Measurements from ENCODE around the gene SMTNL1. TPM values are rescaled to one million over a fixed set of nuclear protein-coding genes. Genes with fewer than 3 reads are reported as not detected.

The SMTNL1 gene
- total and polyA plus RNA-seq, 7 experiments from 2014 or later = 0.28 to 0.44 TPM; not detected in 5

- Mint-ChIP-seq H3K4me3 (no peak overlapping the region), H3K27me3 (peaks cover 0 to 7% (median 0%) of the 10 kb centered on the region in 5 donors), H3K27ac (no peak overlapping the region), H3K4me1 (peaks cover under 1 to 4% (median 2%) of the 10 kb centered on the region in 7 donors), H3K36me3 (peaks cover 0 to 4% (median 0%) of the 10 kb centered on the region in 5 donors), H3K9me3 (peaks cover 0 to 5% (median 0%) of the 10 kb centered on the region in 11 donors)
- DNase-seq = no peak
- no peak overlapping the region for H3K27ac ChIP-seq (ENCODE audit: low read depth, low read length)
- POLR2A ChIA-PET = no interaction called here
- H3K4me3 ChIP-seq (ENCODE audit: low read length) = no peak overlapping the region
- H3K9me3 ChIP-seq (ENCODE audit: control insufficient read depth in 2 of 3, low read length in 3 of 3) = no peaks in the 10 kb centered on the region
- intact Hi-C loops (cut with micrococcal nuclease) = no loop called here
- H3K27me3 ChIP-seq (ENCODE audit: control insufficient read depth in 2 of 2, insufficient read depth in 2 of 2, low read length in 2 of 2) = no peaks in the 10 kb centered on the region
- H3K4me1 ChIP-seq (ENCODE audit: control insufficient read depth in 2 of 2, insufficient read depth in 2 of 2, low read length in 2 of 2) = no peaks in the 10 kb centered on the region
- no peaks in the 10 kb centered on the region for H3K36me3 ChIP-seq (ENCODE audit: control insufficient read depth in 2 of 3, insufficient read depth in 3 of 3, low read length in 3 of 3)
- CTCF ChIA-PET = interaction anchor here (0.6 to 2.1 kb wide), 5 partner anchors 15 to 175 kb away, joined by 3 to 12 read pairs (median 4); no protein-coding TSS in a partner anchor
- ATAC-seq = no peak
Observed at GRCh38 chr11:57521116-57521515, 16.3 kb upstream of the SMTNL1 start.

- H3K4me3 Mint-ChIP-seq = no peak overlapping the region
Observed at GRCh38 chr11:57523419-57523818, 14.0 kb upstream of the SMTNL1 start.

GRCh38 chr11:57527056-57527631, 10.3 kb upstream of the SMTNL1 start:
- peaks cover 0 to 5% (median 0%) of the 10 kb centered on the region in 11 donors for H3K9me3 Mint-ChIP-seq
- ATAC-seq (no peak), DNase-seq (peak; percentile 49 to 74 (median 69))
- H3K4me1 Mint-ChIP-seq = peaks cover 10 to 43% (median 33%) of the 10 kb centered on the region in 7 donors
- Histone ChIP-seq H3K4me1 (ENCODE audit: control insufficient read depth in 2 of 2, insufficient read depth in 2 of 2, low read length in 2 of 2) (peaks cover 15 to 17% of the 10 kb centered on the region in 2 donors), H3K27me3 (ENCODE audit: control insufficient read depth in 2 of 2, insufficient read depth in 2 of 2, low read length in 2 of 2) (no peaks in the 10 kb centered on the region), H3K36me3 (ENCODE audit: control insufficient read depth in 2 of 3, insufficient read depth in 3 of 3, low read length in 3 of 3) (peaks cover 0 to 9% (median 0%) of the 10 kb centered on the region in 3 experiments), H3K9me3 (ENCODE audit: control insufficient read depth in 2 of 3, low read length in 3 of 3) (no peaks in the 10 kb centered on the region), H3K4me3 (ENCODE audit: low read length) (no peak overlapping the region), H3K27ac (ENCODE audit: low read depth, low read length) (peak overlapping the region; percentile 30)
- CTCF ChIA-PET = interaction anchor here (0.7 to 9.1 kb wide), 23 partner anchors 10 to 209 kb away, joined by 3 to 286 read pairs (median 4); partner anchors contain the start of genes P2RX3, RTN4RL2, SLC43A1 and UBE2L6
- no peak overlapping the region for H3K4me3 Mint-ChIP-seq
- peaks cover 0 to 8% (median 0%) of the 10 kb centered on the region in 5 donors for H3K36me3 Mint-ChIP-seq
- POLR2A ChIA-PET = interaction anchor here (0.6 to 2.0 kb wide), 9 partner anchors 11 to 117 kb away, joined by 3 to 11 read pairs (median 6); partner anchors contain the start of gene SLC43A1
- peak overlapping the region in 7 of 9 donors; percentile 14 to 81 (median 56) for H3K27ac Mint-ChIP-seq
- intact Hi-C loops (cut with micrococcal nuclease) = loop anchor here (1.0 to 2.0 kb wide), 5 partner anchors 12 to 182 kb away; partner anchors contain the start of gene SLC43A1 (in 1 of the 2)
- no peaks in the 10 kb centered on the region for H3K27me3 Mint-ChIP-seq

More at GRCh38 chr11:57523419-57523818, 14.0 kb upstream of the SMTNL1 start:
- CTCF ChIA-PET = interaction anchor here (0.9 to 9.1 kb wide), 3 partner anchors 30 to 66 kb away, joined by 11 to 286 read pairs (median 107); partner anchors contain the start of gene RTN4RL2
- Histone ChIP-seq H3K9me3 (ENCODE audit: control insufficient read depth in 2 of 3, low read length in 3 of 3) (no peaks in the 10 kb centered on the region), H3K27me3 (ENCODE audit: control insufficient read depth in 2 of 2, insufficient read depth in 2 of 2, low read length in 2 of 2) (no peaks in the 10 kb centered on the region), H3K36me3 (ENCODE audit: control insufficient read depth in 2 of 3, insufficient read depth in 3 of 3, low read length in 3 of 3) (peaks cover 0 to under 1% (median 0%) of the 10 kb centered on the region in 3 experiments), H3K4me1 (ENCODE audit: control insufficient read depth in 2 of 2, insufficient read depth in 2 of 2, low read length in 2 of 2) (peaks cover 0 to 8% of the 10 kb centered on the region in 2 donors), H3K27ac (ENCODE audit: low read depth, low read length) (no peak overlapping the region), H3K4me3 (ENCODE audit: low read length) (no peak overlapping the region)
- DNase-seq (no peak), ATAC-seq (no peak)
- POLR2A ChIA-PET = interaction anchor here (0.7 to 2.0 kb wide), 2 partner anchors 9 to 70 kb away, joined by 3 to 12 read pairs; partner anchors contain the start of gene SLC43A1
- Mint-ChIP-seq H3K9me3 (peaks cover 0 to 5% (median 0%) of the 10 kb centered on the region in 11 donors), H3K4me1 (peaks cover 0 to 13% (median 10%) of the 10 kb centered on the region in 7 donors), H3K36me3 (peaks cover 0 to 6% (median 0%) of the 10 kb centered on the region in 5 donors), H3K27me3 (no peaks in the 10 kb centered on the region), H3K27ac (peak overlapping the region in 1 of 9 donors; percentile 1)
- intact Hi-C loops (cut with micrococcal nuclease) = no loop called here

GRCh38 chr11:57529012-57529411, 8.4 kb upstream of the SMTNL1 start:
- Histone ChIP-seq H3K9me3 (ENCODE audit: control insufficient read depth in 2 of 3, low read length in 3 of 3) (no peaks in the 10 kb centered on the region), H3K4me3 (ENCODE audit: low read length) (no peak overlapping the region), H3K4me1 (ENCODE audit: control insufficient read depth in 2 of 2, insufficient read depth in 2 of 2, low read length in 2 of 2) (peaks cover 15 to 17% of the 10 kb centered on the region in 2 donors), H3K27ac (ENCODE audit: low read depth, low read length) (peak overlapping the region; percentile 91), H3K36me3 (ENCODE audit: control insufficient read depth in 2 of 3, insufficient read depth in 3 of 3, low read length in 3 of 3) (peaks cover 0 to 9% (median 0%) of the 10 kb centered on the region in 3 experiments), H3K27me3 (ENCODE audit: control insufficient read depth in 2 of 2, insufficient read depth in 2 of 2, low read length in 2 of 2) (no peaks in the 10 kb centered on the region)
- POLR2A ChIA-PET = interaction anchor here (1.1 to 2.1 kb wide), 6 partner anchors 36 to 215 kb away, joined by 3 to 8 read pairs (median 4); partner anchors contain the start of gene TNKS1BP1
- Mint-ChIP-seq H3K4me3 (peak overlapping the region in 1 of 10 donors; percentile 42), H3K27ac (peak overlapping the region in 4 of 9 donors; percentile 14 to 96 (median 50)), H3K9me3 (no peaks in the 10 kb centered on the region), H3K4me1 (peaks cover 10 to 43% (median 33%) of the 10 kb centered on the region in 7 donors), H3K36me3 (peaks cover 0 to 11% (median 0%) of the 10 kb centered on the region in 5 donors), H3K27me3 (no peaks in the 10 kb centered on the region)
- no peak for DNase-seq
- intact Hi-C loops (cut with micrococcal nuclease) = no loop called here
- CTCF ChIA-PET = interaction anchor here (0.6 to 9.1 kb wide), 5 partner anchors 12 to 109 kb away, joined by 4 to 286 read pairs (median 43); partner anchors contain the start of genes RTN4RL2 and SLC43A1
- ATAC-seq = no peak

- CTCF ChIA-PET = interaction anchor here (1.8 to 9.1 kb wide), 3 partner anchors 17 to 72 kb away, joined by 6 to 286 read pairs (median 107); partner anchors contain the start of gene RTN4RL2
- intact Hi-C loops (cut with micrococcal nuclease) = loop anchor here (1.0 to 5.0 kb wide), 13 partner anchors 16 to 1612 kb away; partner anchors contain the start of genes CLP1 (in 2 of the 2), MED19 (in 2 of the 2), SELENOH (in 2 of the 2) and SSRP1 (in 2 of the 2)
- no peaks in the 10 kb centered on the region for H3K9me3 Mint-ChIP-seq
- Histone ChIP-seq H3K4me1 (ENCODE audit: control insufficient read depth in 2 of 2, insufficient read depth in 2 of 2, low read length in 2 of 2) (peaks cover 15 to 17% of the 10 kb centered on the region in 2 donors), H3K36me3 (ENCODE audit: control insufficient read depth in 2 of 3, insufficient read depth in 3 of 3, low read length in 3 of 3) (peaks cover 0 to 9% (median 0%) of the 10 kb centered on the region in 3 experiments), H3K9me3 (ENCODE audit: control insufficient read depth in 2 of 3, low read length in 3 of 3) (no peaks in the 10 kb centered on the region), H3K27ac (ENCODE audit: low read depth, low read length) (peak overlapping the region; percentile 91), H3K4me3 (ENCODE audit: low read length) (peak overlapping the region; percentile 73), H3K27me3 (ENCODE audit: control insufficient read depth in 2 of 2, insufficient read depth in 2 of 2, low read length in 2 of 2) (no peaks in the 10 kb centered on the region)
- ATAC-seq (no peak), DNase-seq (no peak)
- H3K4me3 Mint-ChIP-seq = peak overlapping the region; percentile 86 to 95 (median 91)
- peaks cover 0 to 7% (median 0%) of the 10 kb centered on the region in 5 donors for H3K36me3 Mint-ChIP-seq
- POLR2A ChIA-PET = interaction anchor here (0.6 to 2.5 kb wide), 8 partner anchors 29 to 1107 kb away, joined by 3 to 13 read pairs (median 4); partner anchors contain the start of genes TNKS1BP1 and UBE2L6
- H3K27ac Mint-ChIP-seq = peak overlapping the region; percentile 87 to 98 (median 95)
- no peaks in the 10 kb centered on the region for H3K27me3 Mint-ChIP-seq
- H3K4me1 Mint-ChIP-seq = peaks cover 6 to 43% (median 33%) of the 10 kb centered on the region in 7 donors
Observed at GRCh38 chr11:57530215-57530595, 7.2 kb upstream of the SMTNL1 start.
